ENCODE measurements around the gene POU6F2. TPM values are rescaled to one million over a fixed set of nuclear protein-coding genes. Genes with fewer than 3 reads are reported as not detected.

Gene POU6F2
- total RNA-seq, 1 donor from 2014 or later: not detected

DNA sequence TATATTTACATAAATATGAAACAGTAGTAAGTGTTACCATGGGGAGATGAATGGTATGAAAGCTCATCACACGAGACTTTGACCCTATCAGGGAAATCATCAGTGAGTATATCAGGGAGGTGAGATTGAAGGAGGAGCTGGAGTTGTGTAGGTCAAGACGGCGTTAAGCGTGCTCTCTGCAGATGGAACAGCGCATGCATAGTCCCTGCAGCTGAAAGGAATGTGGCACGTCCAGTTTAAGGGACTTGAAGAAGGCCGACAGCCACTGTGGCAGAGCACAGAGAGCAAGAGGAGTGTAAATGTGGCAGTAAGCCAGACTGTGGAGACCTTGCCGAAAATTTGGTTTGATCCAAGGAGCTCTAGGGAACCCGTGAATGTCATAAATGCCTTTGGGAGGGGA lies 38.9 kb downstream of the POU6F2 start:
- TF ChIP-seq CTCF (IDR thresholded peaks at IDR 0.05; ENCODE audit: insufficient read depth, low read length, severe bottlenecking): no peak
- no peaks in the 10 kb centered on the region for H3K27me3 ChIP-seq (ENCODE audit: control insufficient read depth, insufficient read depth, low read length)
- no peaks in the 10 kb centered on the region for H3K36me3 ChIP-seq (ENCODE audit: control insufficient read depth, insufficient read depth, low read length)
- FAIRE-seq: no peak
- H3K4me3 ChIP-seq (ENCODE audit: low read depth, low read length): no peak overlapping the region
- peak; percentile 30 for DNase-seq (ENCODE audit: low read depth)

DNA sequence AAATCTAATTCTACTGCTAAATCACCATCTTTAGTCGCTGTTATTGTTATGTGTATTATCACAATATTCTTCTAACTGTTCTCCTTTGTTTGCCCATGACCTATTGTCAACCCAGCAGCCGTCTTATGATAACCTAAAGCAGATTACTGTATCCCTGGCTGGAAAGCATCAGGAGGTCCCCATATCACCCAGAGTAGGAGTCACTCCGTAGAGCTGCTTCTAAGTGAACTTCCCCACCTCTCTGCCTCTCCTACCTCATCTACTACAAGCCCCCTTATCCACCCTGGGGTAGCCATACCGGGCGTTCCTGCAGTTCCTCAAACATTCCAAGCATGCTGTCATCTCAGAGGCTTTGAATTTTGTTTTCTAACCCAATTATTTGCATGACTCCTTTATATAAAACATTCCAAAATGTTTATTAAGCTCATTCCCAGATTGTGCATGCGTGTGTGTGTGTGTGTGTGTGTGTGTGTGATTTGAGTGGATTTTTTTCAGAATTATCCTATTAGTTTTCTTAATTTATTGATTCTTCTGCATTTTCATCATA lies 39.7 kb downstream of the POU6F2 start:
- H3K27me3 ChIP-seq (ENCODE audit: control insufficient read depth, insufficient read depth, low read length): no peaks in the 10 kb centered on the region
- DNase-seq (ENCODE audit: low read depth) (no peak), FAIRE-seq (no peak)
- H3K4me3 ChIP-seq (ENCODE audit: low read depth, low read length): no peak overlapping the region
- TF ChIP-seq CTCF (IDR thresholded peaks at IDR 0.05; ENCODE audit: insufficient read depth, low read length, severe bottlenecking): no peak
- H3K36me3 ChIP-seq (ENCODE audit: control insufficient read depth, insufficient read depth, low read length): no peaks in the 10 kb centered on the region

DNA sequence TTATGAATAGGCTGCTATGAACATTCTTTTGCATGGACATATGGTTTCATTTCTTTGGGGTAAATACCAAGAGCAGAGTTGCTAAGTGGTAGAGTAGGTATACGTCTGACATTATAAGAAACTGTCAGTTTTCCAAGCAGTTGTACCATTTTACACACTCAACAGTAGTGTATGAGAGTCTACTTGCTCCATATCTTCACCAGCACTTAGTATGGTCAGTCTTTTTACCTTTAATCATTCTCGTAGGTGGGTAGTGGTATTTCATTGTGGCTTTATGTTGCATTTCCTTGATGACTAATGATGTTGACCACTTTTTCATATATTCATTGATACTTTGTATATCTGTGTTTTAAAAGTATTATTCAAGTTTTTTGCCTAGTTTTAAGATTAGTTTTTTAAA lies 45.1 kb downstream of the POU6F2 start:
- H3K36me3 ChIP-seq (ENCODE audit: control insufficient read depth, insufficient read depth, low read length): no peaks in the 10 kb centered on the region
- H3K4me3 ChIP-seq (ENCODE audit: low read depth, low read length): no peak overlapping the region
- TF ChIP-seq CTCF (IDR thresholded peaks at IDR 0.05; ENCODE audit: insufficient read depth, low read length, severe bottlenecking): no peak
- no peaks in the 10 kb centered on the region for H3K27me3 ChIP-seq (ENCODE audit: control insufficient read depth, insufficient read depth, low read length)
- no peak for FAIRE-seq
- no peak for DNase-seq (ENCODE audit: low read depth)

DNA sequence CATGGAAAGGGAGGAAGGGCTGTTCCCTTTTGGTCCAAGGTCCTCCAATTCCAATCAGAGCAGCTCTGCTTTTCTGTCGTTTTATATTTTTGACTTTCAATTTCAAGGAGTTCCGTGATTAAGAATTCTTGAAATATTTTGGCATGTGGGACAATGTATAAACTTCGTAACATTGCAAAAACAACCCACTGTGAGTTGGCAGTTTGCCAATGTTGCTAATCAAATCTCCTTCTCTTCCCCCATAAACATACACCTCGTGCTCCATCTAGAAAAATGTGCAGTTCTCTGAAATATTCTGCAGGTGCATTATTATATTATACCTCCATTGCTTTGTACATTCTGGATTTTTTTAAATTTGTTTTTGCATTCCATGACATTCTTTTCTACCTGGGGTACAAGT lies 49.8 kb downstream of the POU6F2 start:
- TF ChIP-seq CTCF (IDR thresholded peaks at IDR 0.05; ENCODE audit: insufficient read depth, low read length, severe bottlenecking): no peak
- H3K36me3 ChIP-seq (ENCODE audit: control insufficient read depth, insufficient read depth, low read length): no peaks in the 10 kb centered on the region
- DNase-seq (ENCODE audit: low read depth) (no peak), FAIRE-seq (no peak)
- no peaks in the 10 kb centered on the region for H3K27me3 ChIP-seq (ENCODE audit: control insufficient read depth, insufficient read depth, low read length)
- no peak overlapping the region for H3K4me3 ChIP-seq (ENCODE audit: low read depth, low read length)

- no peak overlapping the region for H3K4me3 ChIP-seq (ENCODE audit: low read depth, low read length)
- no peak for TF ChIP-seq CTCF (IDR thresholded peaks at IDR 0.05; ENCODE audit: insufficient read depth, low read length, severe bottlenecking)
- H3K27me3 ChIP-seq (ENCODE audit: control insufficient read depth, insufficient read depth, low read length): no peaks in the 10 kb centered on the region
- FAIRE-seq (no peak), DNase-seq (ENCODE audit: low read depth) (no peak)
- no peaks in the 10 kb centered on the region for H3K36me3 ChIP-seq (ENCODE audit: control insufficient read depth, insufficient read depth, low read length)
Measured at GRCh38 chr7:39033885-39034624, 56.3 kb downstream of the POU6F2 start.

- Histone ChIP-seq H3K4me3 (ENCODE audit: low read depth, low read length) (no peak overlapping the region), H3K36me3 (ENCODE audit: control insufficient read depth, insufficient read depth, low read length) (no peaks in the 10 kb centered on the region), H3K27me3 (ENCODE audit: control insufficient read depth, insufficient read depth, low read length) (no peaks in the 10 kb centered on the region)
- TF ChIP-seq CTCF (IDR thresholded peaks at IDR 0.05; ENCODE audit: insufficient read depth, low read length, severe bottlenecking): no peak
- DNase-seq (ENCODE audit: low read depth): no peak
- FAIRE-seq: no peak
Measured at GRCh38 chr7:39035156-39035555, 57.4 kb downstream of the POU6F2 start.

All from bronchial epithelial cell (primary cell).